Activated T-cell treated with anti-CD3 and anti-CD28 coated beads, Interleukin-2, amount 50 U/mL, for 72 hours (primary cell): Measurements from ENCODE around the gene SRRD. TPM values are rescaled to one million over a fixed set of nuclear protein-coding genes. Genes with fewer than 3 reads are reported as not detected.
A peak's percentile ranks its signal among the peaks of the same experiment; 100 is the strongest.
"Not testable (repeated sequence)": the region's sequence is repeated elsewhere in the genome, so short reads cannot be mapped to it uniquely, and the experiment has no call there.

ENCODE experiments used
- ATAC-seq, 2 donors: fragments of 150-1000 bp; cut with Tn5 transposase; replicated peaks in 1 of 2; 2 replicates each; pipeline ENCODE4 v1.10.0; 2021; ENCODE audit warnings: moderate library complexity in 2 of 2, mild to moderate bottlenecking in 1 of 2
- DNase-seq, 2 donors: peaks; one replicate each; pipeline ENCODE4 v3.0.0; 2021 to 2022; ENCODE audit warnings: mixed read lengths in 1 of 2
- H3K27ac Mint-ChIP-seq: one replicate; pipeline ENCODE4 v1.8.0; 2022; ENCODE audit warnings: mild to moderate bottlenecking, moderate library complexity, mixed read lengths
- H3K27me3 Mint-ChIP-seq: one replicate; pipeline ENCODE4 v1.8.0; 2022; ENCODE audit warnings: low read depth, mixed read lengths
- H3K36me3 Mint-ChIP-seq, 2 donors: one replicate each; pipeline ENCODE4 v1.8.0; 2022; ENCODE audit warnings: mixed read lengths in 2 of 2, mild to moderate bottlenecking in 1 of 2; ENCODE audit not compliant: insufficient read depth in 2 of 2
- H3K4me1 Mint-ChIP-seq: one replicate; pipeline ENCODE4 v1.8.0; 2022; ENCODE audit warnings: low read depth, mixed read lengths
- H3K4me3 Mint-ChIP-seq, 2 donors: one replicate each; pipeline ENCODE4 v1.8.0; 2022; ENCODE audit warnings: mild to moderate bottlenecking in 2 of 2, mixed read lengths in 2 of 2, moderate library complexity in 2 of 2
- H3K9me3 Mint-ChIP-seq, 2 donors: one replicate each; pipeline ENCODE4 v1.8.0; 2022; ENCODE audit warnings: mixed read lengths in 2 of 2
- total RNA-seq, 2 donors: library from RNA; stranded (reverse); gene quantifications; one replicate each; pipeline ENCODE4 v1.2.3, GENCODE V29; 2022

SRRD gene
- total RNA-seq, 2 donors from 2014 or later = 13.5 to 20.0 TPM

DNA sequence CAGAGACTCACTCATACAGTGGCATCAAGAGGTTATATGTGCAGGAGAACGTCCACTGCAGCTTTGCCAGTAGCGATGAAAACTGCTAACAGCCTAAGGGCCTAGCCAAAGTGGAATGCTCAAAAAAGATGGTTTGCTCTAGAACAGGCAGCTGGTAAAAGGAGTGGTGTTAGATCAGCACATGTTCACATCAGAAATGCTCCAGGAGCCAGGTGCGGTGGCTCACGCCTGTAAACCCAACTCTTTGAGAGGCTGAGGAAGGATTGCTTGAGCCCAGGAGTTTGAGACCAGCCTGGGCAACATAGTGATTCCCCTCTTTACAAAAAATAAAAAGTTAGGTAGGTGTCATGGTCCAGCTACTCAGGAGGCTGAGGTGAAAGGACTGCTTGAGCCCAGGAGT lies 38.9 kb downstream of the SRRD start:
- DNase-seq (no peak), ATAC-seq (no peak)
- Mint-ChIP-seq H3K9me3 (no peaks in the 10 kb centered on the region), H3K4me3 (no peak overlapping the region), H3K27ac (no peak overlapping the region), H3K36me3 (peaks cover 0 to 1% of the 10 kb centered on the region in 2 donors), H3K27me3 (no peaks in the 10 kb centered on the region), H3K4me1 (no peaks in the 10 kb centered on the region)

GRCh38 chr22:26524870-26525269 lies 41.2 kb downstream of the SRRD start:
- H3K9me3 Mint-ChIP-seq = no peaks in the 10 kb centered on the region
- no peak overlapping the region for H3K4me3 Mint-ChIP-seq
- DNase-seq (no peak), ATAC-seq (no peak)
- no peaks in the 10 kb centered on the region for H3K27me3 Mint-ChIP-seq
- H3K4me1 Mint-ChIP-seq = no peaks in the 10 kb centered on the region
- H3K27ac Mint-ChIP-seq = no peak overlapping the region
- H3K36me3 Mint-ChIP-seq = peaks cover 0 to 1% of the 10 kb centered on the region in 2 donors

GRCh38 chr22:26525946-26526564 lies 42.4 kb downstream of the SRRD start:
- Mint-ChIP-seq H3K9me3 (no peaks in the 10 kb centered on the region), H3K27ac (peak overlapping the region; percentile 28), H3K27me3 (no peaks in the 10 kb centered on the region), H3K36me3 (peaks cover 0 to 6% of the 10 kb centered on the region in 2 donors), H3K4me1 (no peaks in the 10 kb centered on the region), H3K4me3 (no peak overlapping the region)
- ATAC-seq = no peak
- no peak for DNase-seq

DNA sequence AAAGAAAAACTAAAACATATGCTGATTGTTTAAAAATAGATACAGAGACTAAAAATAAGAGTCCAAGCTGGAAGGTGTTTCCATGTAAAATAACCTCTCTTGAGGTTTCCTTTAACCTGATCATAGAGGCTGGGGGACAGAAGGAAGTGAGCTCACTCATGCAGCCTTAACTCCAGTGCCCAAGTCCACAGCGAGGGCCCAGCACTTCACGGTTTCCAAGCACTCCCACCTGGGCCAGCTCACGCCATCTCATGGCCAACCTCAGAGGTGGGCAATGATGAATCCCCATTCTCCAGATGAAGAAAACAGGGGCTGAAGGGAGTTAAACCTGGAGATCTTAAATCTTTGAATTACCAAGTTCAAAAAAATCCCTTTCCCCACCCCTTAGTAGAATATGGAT lies 43.5 kb downstream of the SRRD start:
- Mint-ChIP-seq H3K4me1 (peaks cover under 1% of the 10 kb centered on the region), H3K27me3 (no peaks in the 10 kb centered on the region), H3K36me3 (peaks cover 0 to 8% of the 10 kb centered on the region in 2 donors), H3K27ac (peak overlapping the region; percentile 72), H3K4me3 (no peak overlapping the region), H3K9me3 (no peaks in the 10 kb centered on the region)
- no peak for ATAC-seq
- DNase-seq = no peak

- Mint-ChIP-seq H3K27ac (peak overlapping the region; percentile 17), H3K27me3 (no peaks in the 10 kb centered on the region), H3K4me1 (peaks cover 7% of the 10 kb centered on the region), H3K36me3 (peaks cover 0 to 8% of the 10 kb centered on the region in 2 donors), H3K9me3 (no peaks in the 10 kb centered on the region), H3K4me3 (no peak overlapping the region)
- ATAC-seq (no peak), DNase-seq (no peak)
Measured at GRCh38 chr22:26527574-26528465, 44.1 kb downstream of the SRRD start.

- DNase-seq, H3K4me3 Mint-ChIP-seq, ATAC-seq, H3K27ac Mint-ChIP-seq, H3K27me3 Mint-ChIP-seq, H3K9me3 Mint-ChIP-seq, H3K36me3 Mint-ChIP-seq: not testable (repeated sequence)
- H3K4me1 Mint-ChIP-seq = peaks cover 12% of the 10 kb centered on the region
Measured at GRCh38 chr22:26528518-26528917, 44.8 kb downstream of the SRRD start.

DNA sequence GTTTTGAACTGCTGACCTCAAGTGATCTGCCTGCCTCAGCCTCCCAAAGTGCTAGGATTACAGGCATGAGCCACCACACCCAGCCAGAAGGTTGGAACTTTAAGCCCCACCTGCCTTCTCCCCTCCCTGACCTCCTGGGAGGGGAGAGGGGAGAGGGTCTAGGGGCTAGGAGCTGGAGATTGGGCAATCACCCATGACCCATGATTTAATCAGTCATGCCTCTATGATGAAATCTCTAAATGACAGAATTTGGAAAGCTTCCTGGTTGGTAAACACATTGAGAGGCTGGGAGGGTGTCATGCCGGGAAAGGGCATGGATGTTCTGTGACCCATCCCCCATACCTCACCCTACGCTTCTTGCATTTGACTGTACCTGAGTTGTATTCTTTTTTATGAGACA lies 45.7 kb downstream of the SRRD start:
- Mint-ChIP-seq H3K4me3 (no peak overlapping the region), H3K36me3 (peaks cover 1 to 8% of the 10 kb centered on the region in 2 donors), H3K9me3 (no peaks in the 10 kb centered on the region), H3K27me3 (no peaks in the 10 kb centered on the region), H3K27ac (no peak overlapping the region), H3K4me1 (peaks cover 12% of the 10 kb centered on the region)
- DNase-seq (no peak), ATAC-seq (no peak)

DNA sequence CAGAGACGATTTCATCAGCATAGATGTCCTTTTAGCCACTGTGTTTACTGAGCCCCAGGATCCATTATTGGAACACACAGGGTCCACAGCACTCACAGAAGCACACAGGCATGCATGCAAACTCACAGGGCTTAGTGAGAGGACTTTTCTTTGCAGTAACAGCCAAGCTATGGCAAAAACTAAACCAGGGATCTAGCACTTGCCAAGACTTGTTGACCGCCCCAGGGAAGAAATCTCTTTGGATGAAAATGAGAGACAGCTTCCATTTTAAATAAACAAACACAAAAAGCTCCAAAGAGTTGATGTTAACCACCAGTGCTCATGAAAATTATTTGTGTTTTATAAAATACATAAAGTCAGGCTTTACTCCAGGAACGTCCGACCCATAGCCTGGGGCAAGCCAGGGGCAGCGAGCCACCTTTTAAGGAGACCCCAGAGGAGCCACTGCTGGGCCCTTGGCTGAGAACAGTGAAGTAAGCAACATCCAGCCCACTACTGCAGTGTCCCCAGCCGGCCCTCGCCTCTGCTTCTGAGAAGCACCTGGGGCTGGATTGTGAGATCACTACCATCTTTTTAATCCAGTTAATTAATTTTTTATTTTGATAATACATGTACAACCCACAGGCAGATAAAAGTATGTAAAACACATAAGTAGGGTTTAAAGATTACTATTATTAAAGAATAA lies 50.6 kb downstream of the SRRD start:
- H3K4me1 Mint-ChIP-seq = peaks cover 21% of the 10 kb centered on the region
- peak overlapping the region; percentile 22 for H3K27ac Mint-ChIP-seq
- no peaks in the 10 kb centered on the region for H3K9me3 Mint-ChIP-seq
- no peak for ATAC-seq
- DNase-seq = no peak
- no peak overlapping the region for H3K4me3 Mint-ChIP-seq
- peaks cover 1 to 10% of the 10 kb centered on the region in 2 donors for H3K36me3 Mint-ChIP-seq
- no peaks in the 10 kb centered on the region for H3K27me3 Mint-ChIP-seq

- Mint-ChIP-seq H3K9me3 (no peaks in the 10 kb centered on the region), H3K4me3 (peak overlapping the region in 1 of 2 donors; percentile 58), H3K27me3 (no peaks in the 10 kb centered on the region), H3K36me3 (peaks cover 1 to 8% of the 10 kb centered on the region in 2 donors), H3K27ac (peak overlapping the region; percentile 84), H3K4me1 (peaks cover 21% of the 10 kb centered on the region)
- DNase-seq = no peak
- peak in 1 of 2 donors; percentile 42 for ATAC-seq
Measured at GRCh38 chr22:26534874-26535602, 51.4 kb downstream of the SRRD start.

DNA sequence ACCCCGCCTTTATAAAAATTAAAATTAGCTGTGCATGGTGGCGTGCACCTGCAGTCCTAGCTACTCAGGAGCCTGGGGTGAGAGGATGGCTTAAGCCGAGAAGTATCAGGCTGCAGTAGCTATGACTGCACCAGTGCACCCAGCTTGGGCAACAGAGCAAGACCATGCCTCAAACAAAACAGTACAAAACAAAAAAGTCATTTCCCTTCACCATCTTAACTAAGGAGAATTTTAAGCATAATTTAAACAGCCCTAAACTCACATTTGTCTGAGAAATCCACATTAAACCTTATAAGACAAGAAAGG lies 51.9 kb downstream of the SRRD start:
- Mint-ChIP-seq H3K27me3 (no peaks in the 10 kb centered on the region), H3K9me3 (no peaks in the 10 kb centered on the region), H3K4me1 (peaks cover 21% of the 10 kb centered on the region), H3K4me3 (no peak overlapping the region), H3K27ac (peak overlapping the region; percentile 84), H3K36me3 (peaks cover 1 to 7% of the 10 kb centered on the region in 2 donors)
- ATAC-seq (no peak), DNase-seq (no peak)

- ATAC-seq (no peak), DNase-seq (no peak)
- H3K27ac Mint-ChIP-seq = peak overlapping the region; percentile 27
- no peaks in the 10 kb centered on the region for H3K27me3 Mint-ChIP-seq
- peaks cover 1 to 4% of the 10 kb centered on the region in 2 donors for H3K36me3 Mint-ChIP-seq
- H3K4me3 Mint-ChIP-seq = no peak overlapping the region
- H3K4me1 Mint-ChIP-seq = peaks cover 21% of the 10 kb centered on the region
- no peaks in the 10 kb centered on the region for H3K9me3 Mint-ChIP-seq
Measured at GRCh38 chr22:26536056-26536761, 52.5 kb downstream of the SRRD start.

GRCh38 chr22:26536762-26537134 lies 53.1 kb downstream of the SRRD start:
- no peaks in the 10 kb centered on the region for H3K27me3 Mint-ChIP-seq
- peaks cover 1 to 4% of the 10 kb centered on the region in 2 donors for H3K36me3 Mint-ChIP-seq
- no peak for ATAC-seq
- H3K9me3 Mint-ChIP-seq = no peaks in the 10 kb centered on the region
- peaks cover 21% of the 10 kb centered on the region for H3K4me1 Mint-ChIP-seq
- H3K27ac Mint-ChIP-seq = peak overlapping the region; percentile 27
- H3K4me3 Mint-ChIP-seq = no peak overlapping the region
- DNase-seq = no peak
